Measurements from ENCODE around the gene BANP.
"Not testable (repeated sequence)": the region's sequence is repeated elsewhere in the genome, so short reads cannot be mapped to it uniquely, and the experiment has no call there.

DNA sequence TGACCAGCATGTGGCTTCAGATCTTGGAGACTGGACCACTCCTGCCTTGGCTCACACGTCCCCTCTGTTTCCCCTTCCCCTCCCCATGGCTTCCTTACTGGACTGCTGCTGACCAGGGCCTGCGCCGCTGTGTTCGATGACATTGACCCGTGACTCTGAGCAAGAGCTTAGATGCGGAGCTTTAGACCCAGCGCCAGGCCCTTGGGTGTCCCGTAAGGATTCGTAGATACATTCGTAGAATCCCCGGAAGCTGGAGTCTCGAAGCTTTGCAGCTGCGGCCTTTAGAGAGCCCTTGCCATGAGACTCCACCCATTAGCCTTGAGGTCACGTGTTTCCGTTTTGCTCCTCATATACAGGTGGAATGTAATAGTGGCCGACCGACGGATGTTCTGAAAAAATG lies 65.2 kb downstream of the BANP start:
- TF ChIP-seq, protein P1, sequence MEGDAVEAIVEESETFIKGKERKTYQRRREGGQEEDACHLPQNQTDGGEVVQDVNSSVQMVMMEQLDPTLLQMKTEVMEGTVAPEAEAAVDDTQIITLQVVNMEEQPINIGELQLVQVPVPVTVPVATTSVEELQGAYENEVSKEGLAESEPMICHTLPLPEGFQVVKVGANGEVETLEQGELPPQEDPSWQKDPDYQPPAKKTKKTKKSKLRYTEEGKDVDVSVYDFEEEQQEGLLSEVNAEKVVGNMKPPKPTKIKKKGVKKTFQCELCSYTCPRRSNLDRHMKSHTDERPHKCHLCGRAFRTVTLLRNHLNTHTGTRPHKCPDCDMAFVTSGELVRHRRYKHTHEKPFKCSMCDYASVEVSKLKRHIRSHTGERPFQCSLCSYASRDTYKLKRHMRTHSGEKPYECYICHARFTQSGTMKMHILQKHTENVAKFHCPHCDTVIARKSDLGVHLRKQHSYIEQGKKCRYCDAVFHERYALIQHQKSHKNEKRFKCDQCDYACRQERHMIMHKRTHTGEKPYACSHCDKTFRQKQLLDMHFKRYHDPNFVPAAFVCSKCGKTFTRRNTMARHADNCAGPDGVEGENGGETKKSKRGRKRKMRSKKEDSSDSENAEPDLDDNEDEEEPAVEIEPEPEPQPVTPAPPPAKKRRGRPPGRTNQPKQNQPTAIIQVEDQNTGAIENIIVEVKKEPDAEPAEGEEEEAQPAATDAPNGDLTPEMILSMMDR (IDR thresholded peaks at IDR 0.05), result not testable (repeated sequence)
- TF ChIP-seq POLR2A (IDR thresholded peaks at IDR 0.05), result not testable (repeated sequence)
